ENCODE measurements around the gene KCNMA1. TPM values are rescaled to one million over a fixed set of nuclear protein-coding genes. Genes with fewer than 3 reads are reported as not detected.
A peak's percentile ranks its signal among the peaks of the same experiment; 100 is the strongest.

KCNMA1 gene
- total RNA-seq, 2 donors from 2014 or later: 23.2 to 44.5 TPM

DNA sequence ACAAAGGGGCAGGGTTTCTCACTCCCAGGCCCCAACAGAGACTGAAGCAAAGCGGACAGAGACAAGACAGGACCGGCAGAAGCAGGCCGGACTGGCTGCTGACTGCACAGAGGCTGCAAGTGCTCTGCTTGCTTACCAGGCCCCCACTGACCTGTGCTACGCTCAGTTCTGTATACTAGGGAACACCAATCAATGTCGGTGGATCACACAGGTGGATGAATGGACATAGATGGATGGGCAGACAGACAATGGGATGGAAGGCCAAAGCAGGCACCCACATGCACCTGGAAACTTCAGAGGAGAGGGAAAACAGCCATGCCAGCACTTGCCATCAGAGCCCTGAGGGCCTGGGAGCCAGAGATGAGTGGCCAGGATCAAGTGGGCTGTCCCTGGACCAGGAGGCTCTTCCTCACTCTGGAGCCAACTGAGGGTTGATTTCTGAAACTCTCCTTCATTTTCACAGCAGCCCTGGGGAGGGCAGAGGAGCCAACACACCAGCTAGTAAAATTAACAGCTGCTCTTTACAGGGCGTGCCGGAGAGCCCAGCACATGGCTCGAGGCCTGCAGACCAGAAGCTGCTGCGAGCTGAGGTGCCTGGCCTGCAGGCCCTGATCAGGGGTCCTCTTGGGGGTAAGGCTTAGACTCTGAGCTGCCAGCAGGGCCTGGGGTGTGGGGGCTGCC is 243.6 kb downstream of the KCNMA1 start:
- Histone ChIP-seq H3K9me3 (no peaks in the 10 kb centered on the region), H3K4me3 (no peak overlapping the region), H3K27ac (no peak overlapping the region), H3K36me3 (no peaks in the 10 kb centered on the region), H3K4me1 (no peaks in the 10 kb centered on the region), H3K27me3 (no peaks in the 10 kb centered on the region), H3K9ac (ENCODE audit: low read depth in 2 of 2, low read length in 2 of 2) (no peak overlapping the region)
- no peak for DNase-seq
- TF ChIP-seq, protein P1, sequence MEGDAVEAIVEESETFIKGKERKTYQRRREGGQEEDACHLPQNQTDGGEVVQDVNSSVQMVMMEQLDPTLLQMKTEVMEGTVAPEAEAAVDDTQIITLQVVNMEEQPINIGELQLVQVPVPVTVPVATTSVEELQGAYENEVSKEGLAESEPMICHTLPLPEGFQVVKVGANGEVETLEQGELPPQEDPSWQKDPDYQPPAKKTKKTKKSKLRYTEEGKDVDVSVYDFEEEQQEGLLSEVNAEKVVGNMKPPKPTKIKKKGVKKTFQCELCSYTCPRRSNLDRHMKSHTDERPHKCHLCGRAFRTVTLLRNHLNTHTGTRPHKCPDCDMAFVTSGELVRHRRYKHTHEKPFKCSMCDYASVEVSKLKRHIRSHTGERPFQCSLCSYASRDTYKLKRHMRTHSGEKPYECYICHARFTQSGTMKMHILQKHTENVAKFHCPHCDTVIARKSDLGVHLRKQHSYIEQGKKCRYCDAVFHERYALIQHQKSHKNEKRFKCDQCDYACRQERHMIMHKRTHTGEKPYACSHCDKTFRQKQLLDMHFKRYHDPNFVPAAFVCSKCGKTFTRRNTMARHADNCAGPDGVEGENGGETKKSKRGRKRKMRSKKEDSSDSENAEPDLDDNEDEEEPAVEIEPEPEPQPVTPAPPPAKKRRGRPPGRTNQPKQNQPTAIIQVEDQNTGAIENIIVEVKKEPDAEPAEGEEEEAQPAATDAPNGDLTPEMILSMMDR (IDR thresholded peaks at IDR 0.05): no peak
- intact Hi-C loops (cut with DNase I): loop anchor here (2.0 kb wide), 1 partner anchor 249 kb away; no protein-coding TSS in a partner anchor

GRCh38 chr10:77393411-77393810 is 244.2 kb downstream of the KCNMA1 start:
- no peak overlapping the region for H3K9ac ChIP-seq (ENCODE audit: low read depth in 2 of 2, low read length in 2 of 2)
- H3K36me3 ChIP-seq: no peaks in the 10 kb centered on the region
- H3K4me3 ChIP-seq: no peak overlapping the region
- intact Hi-C loops (cut with DNase I): loop anchor here (2.0 kb wide), 1 partner anchor 249 kb away; no protein-coding TSS in a partner anchor
- no peaks in the 10 kb centered on the region for H3K9me3 ChIP-seq
- H3K27ac ChIP-seq: no peak overlapping the region
- TF ChIP-seq, protein P1 (IDR thresholded peaks at IDR 0.05): no peak
- H3K27me3 ChIP-seq: no peaks in the 10 kb centered on the region
- no peaks in the 10 kb centered on the region for H3K4me1 ChIP-seq
- no peak for DNase-seq

GRCh38 chr10:77392851-77393250 is 244.8 kb downstream of the KCNMA1 start:
- Histone ChIP-seq H3K36me3 (no peaks in the 10 kb centered on the region), H3K4me1 (no peaks in the 10 kb centered on the region), H3K27ac (no peak overlapping the region), H3K4me3 (no peak overlapping the region), H3K9me3 (no peaks in the 10 kb centered on the region), H3K27me3 (no peaks in the 10 kb centered on the region), H3K9ac (ENCODE audit: low read depth in 2 of 2, low read length in 2 of 2) (no peak overlapping the region)
- intact Hi-C loops (cut with DNase I): loop anchor here (2.0 kb wide), 1 partner anchor 250 kb away; no protein-coding TSS in a partner anchor
- no peak for DNase-seq
- TF ChIP-seq, protein P1 (IDR thresholded peaks at IDR 0.05): no peak

GRCh38 chr10:77392236-77392721 is 245.3 kb downstream of the KCNMA1 start:
- TF ChIP-seq, protein P1 (IDR thresholded peaks at IDR 0.05): no peak
- DNase-seq: no peak
- Histone ChIP-seq H3K27ac (no peak overlapping the region), H3K9ac (ENCODE audit: low read depth in 2 of 2, low read length in 2 of 2) (no peak overlapping the region), H3K4me3 (no peak overlapping the region), H3K36me3 (no peaks in the 10 kb centered on the region), H3K9me3 (no peaks in the 10 kb centered on the region), H3K27me3 (no peaks in the 10 kb centered on the region), H3K4me1 (no peaks in the 10 kb centered on the region)
- intact Hi-C loops (cut with DNase I): loop anchor here (2.0 kb wide), 1 partner anchor 251 kb away; no protein-coding TSS in a partner anchor

DNA sequence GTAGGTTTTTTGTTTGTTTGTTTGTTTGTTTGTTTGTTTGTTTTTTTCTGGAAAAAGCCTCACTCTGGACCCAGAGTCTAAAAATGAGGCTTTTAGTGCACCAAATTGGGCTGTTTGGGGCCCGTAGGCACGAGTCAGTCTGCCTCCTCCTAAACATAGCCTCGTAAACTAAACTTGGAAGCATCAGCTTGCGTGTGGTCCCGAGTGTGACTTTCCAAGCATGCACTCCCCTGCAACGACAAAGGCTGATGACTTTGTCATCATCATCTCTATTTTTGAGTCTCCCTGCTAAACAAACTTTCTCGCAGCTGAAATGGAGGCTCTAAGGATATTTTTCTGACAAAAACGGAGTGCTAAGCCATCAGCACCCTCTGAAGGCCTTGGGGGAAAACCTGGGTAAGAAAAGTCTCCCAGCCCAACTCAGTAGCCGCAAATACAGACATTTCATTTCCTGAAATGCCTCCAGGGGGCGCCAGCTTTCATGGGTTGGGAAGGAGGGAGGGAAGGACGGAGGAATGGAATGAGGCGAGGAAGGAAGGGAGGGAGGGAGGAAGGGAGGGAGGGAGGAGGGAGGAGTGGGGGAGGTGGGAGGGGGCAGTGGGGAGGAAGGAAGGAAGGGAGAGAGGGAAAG is 245.9 kb downstream of the KCNMA1 start:
- DNase-seq: peak; percentile 85
- intact Hi-C loops (cut with DNase I): loop anchor here (2.0 kb wide), 1 partner anchor 251 kb away; no protein-coding TSS in a partner anchor
- H3K27ac ChIP-seq: no peak overlapping the region
- no peaks in the 10 kb centered on the region for H3K9me3 ChIP-seq
- H3K9ac ChIP-seq (ENCODE audit: low read depth in 2 of 2, low read length in 2 of 2): no peak overlapping the region
- H3K4me1 ChIP-seq: no peaks in the 10 kb centered on the region
- no peaks in the 10 kb centered on the region for H3K36me3 ChIP-seq
- H3K27me3 ChIP-seq: no peaks in the 10 kb centered on the region
- TF ChIP-seq, protein P1 (IDR thresholded peaks at IDR 0.05): peak; percentile 28
- H3K4me3 ChIP-seq: no peak overlapping the region
